SK-N-DZ (cell line): ENCODE results near the gene MRPS12. TPM values are rescaled to one million over a fixed set of nuclear protein-coding genes. Genes with fewer than 3 reads are reported as not detected.
"Not testable (repeated sequence)": the region's sequence is repeated elsewhere in the genome, so short reads cannot be mapped to it uniquely, and the experiment has no call there.

Source experiments
- DNase-seq: peaks from one replicate; pipeline ENCODE4 v3.0.0-alpha.2; 2015; ENCODE audit warnings: low spot score
- polyA plus RNA-seq, 2 experiments: library from polyadenylated mRNA; depleted of rRNA; stranded (reverse); fragments of >200 nt; gene quantifications; 2 replicates each; pipeline ENCODE4 v1.2.3, GENCODE V29; 2014

MRPS12 gene
- polyA plus RNA-seq (2014; cell fraction: cytosol; rRNA removed): 50.4 and 57.4 TPM in 2 replicates
- polyA plus RNA-seq (2014; cell fraction: nucleus; rRNA removed): 34.8 and 38.0 TPM in 2 replicates

GRCh38 chr19:38930776-38931520 lies at the start of gene MRPS12:
Gene MRPS12 (plus strand): TSS chr19:38930944. CDS start chr19:38931295, 351 bp downstream.
- peak; percentile 99 for DNase-seq

GRCh38 chr19:38883286-38883685 lies 47.5 kb upstream of the MRPS12 start:
- DNase-seq: no peak

- DNase-seq: not testable (repeated sequence)
These were observed 46.1 kb upstream of the MRPS12 start for GRCh38 chr19:38884691-38885090.

GRCh38 chr19:38888876-38889275 lies 41.9 kb upstream of the MRPS12 start:
- DNase-seq: no peak

- no peak for DNase-seq
These were observed 40.9 kb upstream of the MRPS12 start for GRCh38 chr19:38889803-38890202.

- DNase-seq: no peak
These were observed 40.1 kb upstream of the MRPS12 start for GRCh38 chr19:38890686-38891085.

GRCh38 chr19:38891771-38892170 lies 39.0 kb upstream of the MRPS12 start:
- DNase-seq: no peak

- DNase-seq: no peak
These were observed 37.9 kb upstream of the MRPS12 start for GRCh38 chr19:38892841-38893240.

- DNase-seq: no peak
These were observed 37.4 kb upstream of the MRPS12 start for GRCh38 chr19:38893341-38893771.

- no peak for DNase-seq
These were observed 35.8 kb upstream of the MRPS12 start for GRCh38 chr19:38894968-38895367.

- no peak for DNase-seq
These were observed 31.8 kb upstream of the MRPS12 start for GRCh38 chr19:38898788-38899446.

GRCh38 chr19:38899447-38900201 lies 31.1 kb upstream of the MRPS12 start, which contains the start of the genes NFKBIB and SIRT2:
Gene NFKBIB (plus strand): TSS chr19:38899969. CDS start chr19:38900033, 64 bp downstream.
Gene SIRT2 (minus strand): TSS chr19:38899618. CDS start chr19:38899521, 97 bp downstream.
- DNase-seq: peak; percentile 100

- DNase-seq: no peak
These were observed 30.5 kb upstream of the MRPS12 start for GRCh38 chr19:38900202-38900629.

GRCh38 chr19:38900743-38901190 lies 30.0 kb upstream of the MRPS12 start:
- DNase-seq: no peak

- DNase-seq: no peak
These were observed 29.1 kb upstream of the MRPS12 start for GRCh38 chr19:38901683-38902082.

GRCh38 chr19:38904581-38905539 lies 25.9 kb upstream of the MRPS12 start:
- DNase-seq: no peak

- no peak for DNase-seq
These were observed 25.1 kb upstream of the MRPS12 start for GRCh38 chr19:38905620-38906019.

GRCh38 chr19:38907227-38907626 lies 23.5 kb upstream of the MRPS12 start:
- DNase-seq: no peak

- no peak for DNase-seq
These were observed 23.1 kb upstream of the MRPS12 start for GRCh38 chr19:38907670-38908069.

- no peak for DNase-seq
These were observed 21.8 kb upstream of the MRPS12 start for GRCh38 chr19:38908911-38909310.

- DNase-seq: no peak
These were observed 20.3 kb upstream of the MRPS12 start for GRCh38 chr19:38910488-38910887.
